Gastroesophageal sphincter (tissue), 3 donors: Measurements from ENCODE around the gene CD72.

Experiments
- POLR2A ChIP-seq, 2 donors: fragments of 450-650 bp; IDR thresholded peaks; one replicate each; pipeline ENCODE4 v1.6.1; 2017; ENCODE audit warnings: antibody characterized with exemption in 2 of 2, mild to moderate bottlenecking in 2 of 2, moderate library complexity in 1 of 2
- TF ChIP-seq, protein P1 (sequence below), 4 experiments: fragments of 200-600 bp in 2 of 4; fragments of 450-650 bp in 2 of 4; sonication (generic) in 1 of 4; IDR thresholded peaks; one replicate each; pipeline ENCODE4 v1.5.1; 2017 to 2019; ENCODE audit warnings: antibody characterized with exemption in 4 of 4, mild to moderate bottlenecking in 2 of 4, moderate library complexity in 2 of 4

DNA sequence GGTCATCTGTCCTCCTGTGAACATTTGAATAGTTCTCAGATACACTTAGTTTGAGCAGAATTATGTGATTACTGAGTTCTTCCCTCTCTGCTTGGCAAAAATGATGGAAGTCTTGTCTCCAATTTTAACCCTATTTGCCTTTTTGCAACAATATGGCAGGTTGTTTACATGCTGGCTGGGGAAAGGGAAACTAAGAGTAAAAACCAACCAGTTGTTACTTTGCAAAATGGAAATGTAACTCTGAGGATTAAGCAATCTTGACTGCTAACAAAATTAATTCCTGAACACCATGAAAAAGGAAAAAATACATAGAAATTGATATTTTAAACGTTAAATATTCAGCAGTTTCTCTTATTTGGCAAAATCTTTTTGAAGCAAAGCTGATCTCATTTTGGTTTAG, 21.4 kb upstream of the CD72 start:
- TF ChIP-seq, protein P1, sequence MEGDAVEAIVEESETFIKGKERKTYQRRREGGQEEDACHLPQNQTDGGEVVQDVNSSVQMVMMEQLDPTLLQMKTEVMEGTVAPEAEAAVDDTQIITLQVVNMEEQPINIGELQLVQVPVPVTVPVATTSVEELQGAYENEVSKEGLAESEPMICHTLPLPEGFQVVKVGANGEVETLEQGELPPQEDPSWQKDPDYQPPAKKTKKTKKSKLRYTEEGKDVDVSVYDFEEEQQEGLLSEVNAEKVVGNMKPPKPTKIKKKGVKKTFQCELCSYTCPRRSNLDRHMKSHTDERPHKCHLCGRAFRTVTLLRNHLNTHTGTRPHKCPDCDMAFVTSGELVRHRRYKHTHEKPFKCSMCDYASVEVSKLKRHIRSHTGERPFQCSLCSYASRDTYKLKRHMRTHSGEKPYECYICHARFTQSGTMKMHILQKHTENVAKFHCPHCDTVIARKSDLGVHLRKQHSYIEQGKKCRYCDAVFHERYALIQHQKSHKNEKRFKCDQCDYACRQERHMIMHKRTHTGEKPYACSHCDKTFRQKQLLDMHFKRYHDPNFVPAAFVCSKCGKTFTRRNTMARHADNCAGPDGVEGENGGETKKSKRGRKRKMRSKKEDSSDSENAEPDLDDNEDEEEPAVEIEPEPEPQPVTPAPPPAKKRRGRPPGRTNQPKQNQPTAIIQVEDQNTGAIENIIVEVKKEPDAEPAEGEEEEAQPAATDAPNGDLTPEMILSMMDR (IDR thresholded peaks at IDR 0.05): no peak
- no peak for TF ChIP-seq POLR2A (IDR thresholded peaks at IDR 0.05)
